GM19468 (cell line): ENCODE results near the gene AGRN.
"Not testable (repeated sequence)": the region's sequence is repeated elsewhere in the genome, so short reads cannot be mapped to it uniquely, and the experiment has no call there.

Source experiments
- ATAC-seq: cut with Tn5 transposase; IDR thresholded peaks from one replicate; pipeline ENCODE4 v1.9.1; 2021; ENCODE audit warnings: mild to moderate bottlenecking, moderate library complexity, moderate number of reproducible peaks; ENCODE audit not compliant: unreplicated experiment; ENCODE audit errors: extremely low read depth

The AGRN gene

GRCh38 chr1:1020000-1020404 lies at the start of gene AGRN:
TSS of gene AGRN (plus strand) at chr1:1020120. CDS start at chr1:1020173, 53 bp downstream.
- ATAC-seq, result no peak

GRCh38 chr1:970242-970972 lies 49.5 kb upstream of the AGRN start:
- no peak for ATAC-seq

DNA sequence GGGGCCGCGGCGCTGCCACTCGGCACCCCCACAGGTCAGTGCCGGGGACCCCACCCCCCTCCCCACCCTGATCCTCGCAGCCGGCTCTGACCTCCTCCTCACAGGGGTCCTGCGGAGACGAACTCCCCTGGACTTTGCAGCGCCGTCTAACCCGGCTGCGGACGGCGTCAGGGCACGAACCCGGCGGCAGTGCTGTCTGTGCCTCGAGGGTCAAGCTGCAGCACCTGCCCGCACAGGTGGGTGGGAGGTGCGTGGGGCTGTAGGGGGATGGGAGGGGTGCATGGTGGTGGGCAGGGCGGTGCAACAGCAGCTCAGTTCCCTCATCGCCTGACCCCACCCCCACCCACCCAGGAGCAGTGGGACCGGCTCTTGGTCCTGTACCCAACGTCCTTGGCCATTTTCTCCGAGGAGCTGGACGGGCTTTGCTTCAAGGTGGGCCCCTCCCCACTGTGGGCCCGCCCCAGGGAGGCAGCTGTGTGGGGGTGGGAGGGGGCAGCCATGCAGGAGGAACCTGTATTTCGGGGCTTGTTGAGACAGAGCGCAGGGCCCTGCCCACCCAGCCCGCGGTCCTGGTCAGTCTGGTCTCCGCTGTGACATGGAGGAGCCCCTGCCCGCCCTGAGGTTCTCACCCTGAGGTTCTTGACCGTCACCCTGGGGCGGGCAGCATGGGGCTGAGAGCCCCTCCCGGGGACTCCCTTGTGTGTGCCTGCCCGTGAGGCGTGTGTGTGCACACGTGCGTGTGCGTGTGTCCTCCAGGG lies 48.8 kb upstream of the AGRN start:
- no peak for ATAC-seq

DNA sequence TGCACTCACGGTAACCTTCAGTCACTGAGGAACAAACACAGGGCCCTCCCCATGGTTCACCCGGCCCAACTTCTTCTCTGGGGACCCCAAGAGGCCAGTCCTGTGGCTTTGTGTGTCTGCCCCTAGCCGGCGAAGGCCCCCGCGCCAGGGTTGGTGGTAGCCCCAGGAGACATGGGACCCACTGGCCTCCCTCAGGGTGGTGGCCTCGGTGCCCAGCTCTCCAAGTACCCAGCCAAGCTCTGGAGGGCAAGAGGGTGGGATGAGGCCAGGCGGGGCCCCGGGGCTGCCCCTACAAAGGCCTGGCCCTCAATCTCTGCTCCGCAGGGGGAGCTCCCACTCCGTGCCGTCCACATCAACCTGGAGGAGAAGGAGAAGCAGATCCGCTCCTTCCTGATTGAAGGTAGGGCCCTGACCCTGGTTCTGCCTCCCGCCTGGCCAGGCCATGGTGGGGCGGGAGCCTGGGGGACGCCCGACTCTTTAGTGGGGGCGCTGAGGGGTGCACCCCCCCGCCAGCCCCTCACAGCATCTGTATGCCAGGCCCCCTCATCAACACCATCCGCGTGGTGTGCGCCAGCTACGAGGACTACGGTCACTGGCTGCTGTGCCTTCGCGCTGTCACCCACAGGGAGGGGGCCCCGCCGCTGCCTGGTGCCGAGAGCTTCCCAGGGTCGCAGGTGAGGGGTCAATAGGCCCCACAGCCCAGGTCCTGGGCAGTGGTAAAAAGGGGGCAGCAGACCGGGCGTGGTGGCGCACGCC lies 48.0 kb upstream of the AGRN start:
- ATAC-seq, result no peak

DNA sequence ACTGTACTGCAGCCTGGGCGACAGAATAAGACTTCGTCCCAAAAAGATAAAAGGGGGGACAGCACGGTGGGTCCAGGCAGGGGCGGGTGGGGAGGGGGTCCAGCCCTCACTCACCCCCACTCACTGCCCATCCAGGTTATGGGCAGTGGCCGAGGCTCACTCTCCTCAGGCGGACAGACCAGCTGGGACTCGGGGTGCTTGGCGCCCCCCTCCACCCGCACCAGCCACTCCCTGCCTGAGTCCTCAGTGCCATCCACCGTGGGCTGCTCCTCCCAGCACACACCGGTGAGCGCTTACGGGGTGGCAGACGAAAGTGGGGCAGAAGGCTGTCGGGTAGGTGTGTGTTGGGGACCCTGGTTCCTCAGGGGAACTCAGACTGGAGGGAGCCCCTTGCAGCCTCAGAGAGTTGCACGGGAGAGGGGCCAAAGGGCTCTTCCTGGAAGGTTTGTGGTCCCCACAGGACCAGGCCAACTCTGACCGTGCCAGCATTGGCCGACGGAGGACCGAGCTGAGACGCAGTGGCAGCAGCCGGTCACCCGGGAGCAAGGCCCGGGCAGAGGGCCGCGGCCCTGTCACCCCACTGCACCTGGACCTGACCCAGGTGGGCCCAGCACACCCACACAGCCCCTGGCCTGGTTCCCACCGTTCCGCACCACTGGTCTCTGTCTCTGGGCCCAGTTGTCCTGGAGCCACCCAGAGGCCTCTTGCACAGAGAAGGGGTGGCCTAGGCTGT lies 47.0 kb upstream of the AGRN start:
- ATAC-seq, result no peak

- ATAC-seq, result no peak
Measured at GRCh38 chr1:973459-974292, 46.2 kb upstream of the AGRN start.

GRCh38 chr1:974293-974640 lies 45.7 kb upstream of the AGRN start:
- no peak for ATAC-seq

DNA sequence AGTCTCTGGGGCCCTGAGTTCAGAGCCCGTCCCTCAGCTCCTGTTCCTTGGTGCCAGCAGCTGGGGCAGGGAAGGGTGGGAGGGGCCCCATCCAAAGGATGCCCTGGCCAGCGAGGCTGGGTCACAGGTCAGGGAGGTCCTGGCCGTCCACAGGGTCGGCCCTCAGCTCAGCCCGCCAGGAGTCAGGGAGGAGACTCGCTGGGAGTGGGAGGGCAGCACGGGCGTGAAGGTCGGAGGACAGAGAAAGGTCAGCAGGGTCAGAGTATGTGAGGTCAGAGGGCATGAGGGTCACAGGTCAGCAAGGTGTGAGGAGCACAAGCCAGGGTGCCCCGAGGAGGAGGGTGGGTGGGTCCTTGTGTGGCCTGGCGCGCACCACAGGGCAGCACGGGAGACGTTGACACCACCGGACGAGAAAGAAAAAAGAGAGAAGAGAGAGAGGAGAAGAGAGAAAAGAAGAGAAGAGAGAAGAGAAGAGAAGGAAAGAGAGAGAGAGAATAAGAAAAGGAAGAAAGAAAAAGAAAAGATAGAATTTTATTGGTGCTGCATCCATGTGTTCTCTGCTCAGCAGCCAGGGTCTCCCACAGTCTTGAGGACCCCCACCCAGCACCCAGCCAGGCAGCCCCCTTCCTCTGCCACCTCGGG lies 45.1 kb upstream of the AGRN start:
- no peak for ATAC-seq

GRCh38 chr1:975365-975764 lies 44.6 kb upstream of the AGRN start:
- ATAC-seq, result no peak

GRCh38 chr1:975896-976683 lies 43.8 kb upstream of the AGRN start:
- ATAC-seq, result no peak

DNA sequence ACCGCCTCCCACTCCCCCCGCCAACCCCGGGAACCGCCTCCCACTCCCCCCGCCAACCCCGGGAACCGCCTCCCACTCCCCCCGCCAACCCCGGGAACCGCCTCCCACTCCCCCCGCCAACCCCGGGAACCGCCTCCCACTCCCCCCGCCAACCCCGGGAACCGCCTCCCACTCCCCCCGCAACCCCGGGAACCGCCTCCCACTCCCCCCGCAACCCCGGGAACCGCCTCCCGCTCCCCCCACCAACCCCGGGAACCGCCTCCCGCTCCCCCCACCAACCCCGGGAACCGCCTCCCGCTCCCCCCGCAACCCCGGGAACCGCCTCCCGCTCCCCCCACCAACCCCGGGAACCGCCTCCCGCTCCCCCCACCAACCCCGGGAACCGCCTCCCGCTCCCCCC lies 43.1 kb upstream of the AGRN start:
- not testable (repeated sequence) for ATAC-seq

DNA sequence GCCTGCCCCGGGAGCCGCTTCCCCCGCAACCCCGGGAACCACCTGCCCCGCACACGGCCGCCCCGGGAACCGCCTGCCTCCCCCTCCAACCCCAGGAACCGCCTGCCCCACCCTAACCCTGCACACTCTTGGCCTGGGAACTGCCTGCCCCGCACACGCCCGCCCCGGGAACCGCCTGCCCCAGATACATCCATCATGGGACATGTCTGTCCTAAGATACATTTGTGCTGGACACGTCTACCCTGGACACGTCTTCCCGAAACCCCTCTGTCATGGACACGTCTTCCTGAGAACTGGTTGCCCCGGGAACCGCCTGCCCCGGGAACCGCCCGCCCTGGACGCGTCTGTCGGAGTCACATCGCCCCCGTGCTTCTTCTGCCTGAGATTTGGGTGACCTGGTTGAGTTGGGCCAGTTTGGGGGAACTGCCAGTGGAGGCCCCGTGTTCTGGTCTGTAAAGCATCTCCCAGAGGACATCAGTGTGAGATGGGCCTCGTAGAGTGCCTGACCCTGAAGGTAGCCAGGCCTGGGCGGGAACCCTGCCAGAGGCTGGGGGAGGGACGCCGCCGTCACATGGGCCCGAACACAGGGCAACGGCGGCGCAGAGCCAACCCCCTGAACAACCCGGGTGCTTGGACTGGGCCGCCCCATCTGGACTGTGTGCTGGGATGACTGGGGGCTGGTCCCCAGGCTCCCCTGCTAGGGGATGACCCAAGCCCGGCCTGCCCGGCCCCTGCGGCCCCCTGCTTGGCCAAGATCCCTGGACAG lies 41.7 kb upstream of the AGRN start:
- no peak for ATAC-seq

DNA sequence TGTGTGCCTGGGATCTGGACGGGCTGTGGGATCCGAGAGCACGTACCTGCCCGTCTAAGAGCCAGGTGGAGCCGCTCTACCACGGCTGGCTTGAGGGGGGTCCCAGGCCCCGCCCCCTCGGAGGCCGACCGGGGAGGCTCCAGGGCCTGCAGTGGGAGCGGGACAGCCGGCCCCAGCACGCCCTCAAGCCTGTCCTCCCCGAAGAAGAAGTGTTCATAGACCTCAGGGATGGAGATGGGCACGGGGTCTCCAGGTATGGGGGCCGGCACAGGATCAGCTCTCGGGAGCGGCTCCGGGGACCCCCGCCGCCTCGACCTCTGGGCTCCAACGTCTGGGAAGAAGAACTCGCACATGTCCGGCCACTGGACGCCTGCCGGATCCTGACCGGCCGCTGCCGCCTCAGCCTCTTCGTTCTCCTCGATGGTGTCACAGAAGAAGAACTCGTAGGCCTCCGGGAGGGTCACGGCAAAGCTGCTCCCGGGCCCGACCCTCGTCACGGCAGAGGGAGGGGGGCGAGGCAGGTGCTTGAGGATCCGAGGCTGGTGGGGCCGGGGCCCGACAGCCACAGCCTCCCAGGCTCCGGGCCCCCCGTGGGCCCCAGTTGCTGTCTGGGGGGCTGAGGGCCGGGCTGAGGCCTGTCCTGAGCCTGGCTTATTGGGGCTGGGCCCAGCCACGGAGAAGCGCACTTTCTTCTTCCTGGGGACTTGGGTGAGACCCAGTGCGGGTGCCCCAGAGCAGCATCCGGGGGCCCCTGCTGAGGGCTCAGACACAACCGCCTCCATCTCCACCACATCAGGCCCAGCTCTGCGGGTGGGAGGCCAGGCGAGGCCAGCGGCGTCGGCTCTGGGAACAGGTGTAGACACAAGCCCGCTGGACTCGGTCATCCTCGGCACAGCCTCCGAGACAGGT lies 40.8 kb upstream of the AGRN start:
- ATAC-seq, result no peak

DNA sequence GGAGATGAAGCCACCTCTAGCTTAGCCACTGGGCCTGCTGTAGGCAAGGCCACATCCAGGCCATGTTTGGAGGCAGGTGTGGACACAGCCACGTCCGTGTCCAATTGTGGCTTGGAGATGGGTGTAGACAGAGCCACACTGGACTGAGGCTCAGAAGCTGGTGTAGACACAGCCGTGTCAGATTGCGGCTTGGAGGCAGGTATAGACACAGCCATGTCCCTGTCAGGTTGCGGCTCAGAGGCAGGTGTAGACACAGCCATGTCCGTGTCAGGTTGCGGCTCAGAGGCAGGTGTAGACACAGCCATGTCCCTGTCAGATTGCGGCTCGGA lies 40.2 kb upstream of the AGRN start:
- ATAC-seq, result no peak

DNA sequence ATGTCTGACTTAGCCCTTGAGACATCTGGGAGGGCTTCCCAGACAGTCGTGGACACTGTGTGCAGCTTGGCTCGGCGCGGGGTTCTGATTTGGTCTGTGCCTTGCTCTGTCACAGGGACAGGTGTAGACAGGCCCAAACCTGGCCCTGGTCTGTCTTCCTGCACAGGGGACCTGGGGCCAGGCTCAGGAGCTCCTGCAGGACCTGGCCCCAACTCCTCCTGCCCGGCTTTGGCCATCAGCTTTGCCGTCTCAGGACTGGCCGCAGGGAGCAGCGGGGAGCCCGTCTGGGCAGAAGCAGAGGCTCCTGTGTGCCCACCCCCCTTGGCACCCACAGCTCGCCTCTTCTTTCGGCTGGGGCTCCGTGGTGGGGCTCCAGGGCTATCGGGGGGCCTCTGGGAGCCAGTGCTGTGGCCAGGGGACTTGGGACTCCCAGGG lies 39.8 kb upstream of the AGRN start:
- ATAC-seq, result no peak

DNA sequence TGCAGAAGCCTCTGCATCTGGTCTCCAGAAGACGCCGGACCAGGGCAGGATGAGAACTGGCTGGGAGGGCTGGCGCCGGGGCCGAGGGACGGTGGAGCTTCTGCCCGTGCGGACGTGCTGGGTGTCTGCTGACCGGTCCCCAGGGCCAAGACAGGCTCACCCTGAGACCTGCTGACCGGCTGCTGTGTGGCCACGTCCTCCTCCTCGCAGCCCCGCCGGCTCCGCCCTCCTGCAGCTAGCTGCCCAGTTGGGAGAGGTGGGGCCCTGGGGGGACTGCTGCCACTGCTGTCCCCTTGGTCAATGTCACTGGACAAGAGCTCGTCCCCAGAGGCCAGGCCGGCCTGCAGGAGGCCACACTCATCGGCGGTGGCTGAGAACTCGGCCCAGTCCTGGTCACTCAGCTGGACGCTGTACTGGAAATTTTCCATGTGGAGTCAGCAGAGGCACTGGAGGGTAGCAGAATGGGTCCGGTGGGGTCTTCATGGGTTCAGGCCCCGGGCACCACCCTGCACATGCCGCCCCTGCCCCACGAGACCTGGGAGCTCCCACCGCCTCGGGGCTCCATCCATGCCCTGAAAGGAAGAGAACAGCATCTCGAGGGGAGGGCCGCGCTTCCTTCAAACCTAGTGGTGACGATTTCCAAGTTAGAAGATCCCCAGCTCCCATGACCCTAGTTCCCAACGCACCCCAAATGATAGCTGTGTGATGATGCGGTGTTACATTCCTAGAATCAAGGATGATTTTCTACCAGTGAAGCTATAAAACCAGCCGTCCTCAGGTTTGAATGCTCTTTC lies 39.1 kb upstream of the AGRN start:
- ATAC-seq, result no peak
